ENCODE measurements around the gene VWC2L.

VWC2L gene

GRCh38 chr2:214550786-214551185 lies 139.9 kb downstream of the VWC2L start:
- Histone ChIP-seq H3K27me3 (ENCODE audit: control insufficient read depth in 2 of 2, insufficient read depth in 2 of 2, low read length in 2 of 2) (no peaks in the 10 kb centered on the region), H3K9ac (ENCODE audit: low read depth in 1 of 2, low read length in 2 of 2) (no peak overlapping the region), H3K27ac (ENCODE audit: low read depth in 2 of 2, low read length in 2 of 2) (no peak overlapping the region), H3K4me1 (ENCODE audit: control insufficient read depth in 2 of 2, insufficient read depth in 2 of 2, low read length in 2 of 2) (no peaks in the 10 kb centered on the region), H3K9me3 (ENCODE audit: control insufficient read depth in 2 of 2, low read length in 2 of 2) (no peaks in the 10 kb centered on the region), H3K4me3 (ENCODE audit: low read length in 2 of 2) (no peak overlapping the region), H3K36me3 (ENCODE audit: control insufficient read depth in 2 of 2, insufficient read depth in 2 of 2, low read length in 2 of 2) (no peaks in the 10 kb centered on the region)

- no peaks in the 10 kb centered on the region for H3K4me1 ChIP-seq (ENCODE audit: control insufficient read depth in 2 of 2, insufficient read depth in 2 of 2, low read length in 2 of 2)
- H3K9ac ChIP-seq (ENCODE audit: low read depth in 1 of 2, low read length in 2 of 2), result no peak overlapping the region
- H3K4me3 ChIP-seq (ENCODE audit: low read length in 2 of 2), result no peak overlapping the region
- no peaks in the 10 kb centered on the region for H3K27me3 ChIP-seq (ENCODE audit: control insufficient read depth in 2 of 2, insufficient read depth in 2 of 2, low read length in 2 of 2)
- H3K27ac ChIP-seq (ENCODE audit: low read depth in 2 of 2, low read length in 2 of 2), result no peak overlapping the region
- no peaks in the 10 kb centered on the region for H3K36me3 ChIP-seq (ENCODE audit: control insufficient read depth in 2 of 2, insufficient read depth in 2 of 2, low read length in 2 of 2)
- H3K9me3 ChIP-seq (ENCODE audit: control insufficient read depth in 2 of 2, low read length in 2 of 2), result no peaks in the 10 kb centered on the region
Measured at GRCh38 chr2:214557884-214558283, 147.0 kb downstream of the VWC2L start.

- H3K27me3 ChIP-seq (ENCODE audit: control insufficient read depth in 2 of 2, insufficient read depth in 2 of 2, low read length in 2 of 2), result no peaks in the 10 kb centered on the region
- no peaks in the 10 kb centered on the region for H3K9me3 ChIP-seq (ENCODE audit: control insufficient read depth in 2 of 2, low read length in 2 of 2)
- no peak overlapping the region for H3K27ac ChIP-seq (ENCODE audit: low read depth in 2 of 2, low read length in 2 of 2)
- H3K36me3 ChIP-seq (ENCODE audit: control insufficient read depth in 2 of 2, insufficient read depth in 2 of 2, low read length in 2 of 2), result no peaks in the 10 kb centered on the region
- H3K4me3 ChIP-seq (ENCODE audit: low read length in 2 of 2), result no peak overlapping the region
- no peak overlapping the region for H3K9ac ChIP-seq (ENCODE audit: low read depth in 1 of 2, low read length in 2 of 2)
- no peaks in the 10 kb centered on the region for H3K4me1 ChIP-seq (ENCODE audit: control insufficient read depth in 2 of 2, insufficient read depth in 2 of 2, low read length in 2 of 2)
Measured at GRCh38 chr2:214558341-214558740, 147.5 kb downstream of the VWC2L start.

- Histone ChIP-seq H3K4me1 (ENCODE audit: control insufficient read depth in 2 of 2, insufficient read depth in 2 of 2, low read length in 2 of 2) (no peaks in the 10 kb centered on the region), H3K27ac (ENCODE audit: low read depth in 2 of 2, low read length in 2 of 2) (no peak overlapping the region), H3K27me3 (ENCODE audit: control insufficient read depth in 2 of 2, insufficient read depth in 2 of 2, low read length in 2 of 2) (no peaks in the 10 kb centered on the region)
Measured at GRCh38 chr2:214560176-214560575, 149.3 kb downstream of the VWC2L start.

GRCh38 chr2:214560618-214561190 lies 149.8 kb downstream of the VWC2L start:
- Histone ChIP-seq H3K4me1 (ENCODE audit: control insufficient read depth in 2 of 2, insufficient read depth in 2 of 2, low read length in 2 of 2) (no peaks in the 10 kb centered on the region), H3K9me3 (ENCODE audit: control insufficient read depth in 2 of 2, low read length in 2 of 2) (no peaks in the 10 kb centered on the region), H3K36me3 (ENCODE audit: control insufficient read depth in 2 of 2, insufficient read depth in 2 of 2, low read length in 2 of 2) (no peaks in the 10 kb centered on the region), H3K9ac (ENCODE audit: low read depth in 1 of 2, low read length in 2 of 2) (no peak overlapping the region), H3K4me3 (ENCODE audit: low read length in 2 of 2) (no peak overlapping the region), H3K27me3 (ENCODE audit: control insufficient read depth in 2 of 2, insufficient read depth in 2 of 2, low read length in 2 of 2) (no peaks in the 10 kb centered on the region), H3K27ac (ENCODE audit: low read depth in 2 of 2, low read length in 2 of 2) (no peak overlapping the region)

More at GRCh38 chr2:214560176-214560575, 149.3 kb downstream of the VWC2L start:
- Histone ChIP-seq H3K36me3 (ENCODE audit: control insufficient read depth in 2 of 2, insufficient read depth in 2 of 2, low read length in 2 of 2) (no peaks in the 10 kb centered on the region), H3K9me3 (ENCODE audit: control insufficient read depth in 2 of 2, low read length in 2 of 2) (no peaks in the 10 kb centered on the region), H3K9ac (ENCODE audit: low read depth in 1 of 2, low read length in 2 of 2) (no peak overlapping the region), H3K4me3 (ENCODE audit: low read length in 2 of 2) (no peak overlapping the region)

GRCh38 chr2:214565246-214565645 lies 154.4 kb downstream of the VWC2L start:
- Histone ChIP-seq H3K4me3 (ENCODE audit: low read length in 2 of 2) (no peak overlapping the region), H3K9ac (ENCODE audit: low read depth in 1 of 2, low read length in 2 of 2) (no peak overlapping the region), H3K4me1 (ENCODE audit: control insufficient read depth in 2 of 2, insufficient read depth in 2 of 2, low read length in 2 of 2) (peaks cover 0 to 7% of the 10 kb centered on the region in 2 donors), H3K27me3 (ENCODE audit: control insufficient read depth in 2 of 2, insufficient read depth in 2 of 2, low read length in 2 of 2) (no peaks in the 10 kb centered on the region), H3K36me3 (ENCODE audit: control insufficient read depth in 2 of 2, insufficient read depth in 2 of 2, low read length in 2 of 2) (no peaks in the 10 kb centered on the region), H3K9me3 (ENCODE audit: control insufficient read depth in 2 of 2, low read length in 2 of 2) (no peaks in the 10 kb centered on the region), H3K27ac (ENCODE audit: low read depth in 2 of 2, low read length in 2 of 2) (no peak overlapping the region)

GRCh38 chr2:214566457-214566856 lies 155.6 kb downstream of the VWC2L start:
- Histone ChIP-seq H3K4me3 (ENCODE audit: low read length in 2 of 2) (no peak overlapping the region), H3K27ac (ENCODE audit: low read depth in 2 of 2, low read length in 2 of 2) (no peak overlapping the region), H3K9ac (ENCODE audit: low read depth in 1 of 2, low read length in 2 of 2) (no peak overlapping the region), H3K4me1 (ENCODE audit: control insufficient read depth in 2 of 2, insufficient read depth in 2 of 2, low read length in 2 of 2) (peaks cover 0 to 7% of the 10 kb centered on the region in 2 donors), H3K36me3 (ENCODE audit: control insufficient read depth in 2 of 2, insufficient read depth in 2 of 2, low read length in 2 of 2) (no peaks in the 10 kb centered on the region), H3K9me3 (ENCODE audit: control insufficient read depth in 2 of 2, low read length in 2 of 2) (no peaks in the 10 kb centered on the region), H3K27me3 (ENCODE audit: control insufficient read depth in 2 of 2, insufficient read depth in 2 of 2, low read length in 2 of 2) (no peaks in the 10 kb centered on the region)

GRCh38 chr2:214569419-214570035 lies 158.7 kb downstream of the VWC2L start:
- H3K4me3 ChIP-seq (ENCODE audit: low read length in 2 of 2), result no peak overlapping the region
- peaks cover 0 to 7% of the 10 kb centered on the region in 2 donors for H3K4me1 ChIP-seq (ENCODE audit: control insufficient read depth in 2 of 2, insufficient read depth in 2 of 2, low read length in 2 of 2)
- no peak overlapping the region for H3K9ac ChIP-seq (ENCODE audit: low read depth in 1 of 2, low read length in 2 of 2)
- H3K36me3 ChIP-seq (ENCODE audit: control insufficient read depth in 2 of 2, insufficient read depth in 2 of 2, low read length in 2 of 2), result no peaks in the 10 kb centered on the region
- H3K9me3 ChIP-seq (ENCODE audit: control insufficient read depth in 2 of 2, low read length in 2 of 2), result no peaks in the 10 kb centered on the region
- no peak overlapping the region for H3K27ac ChIP-seq (ENCODE audit: low read depth in 2 of 2, low read length in 2 of 2)
- no peaks in the 10 kb centered on the region for H3K27me3 ChIP-seq (ENCODE audit: control insufficient read depth in 2 of 2, insufficient read depth in 2 of 2, low read length in 2 of 2)

- Histone ChIP-seq H3K9ac (ENCODE audit: low read depth in 1 of 2, low read length in 2 of 2) (no peak overlapping the region), H3K36me3 (ENCODE audit: control insufficient read depth in 2 of 2, insufficient read depth in 2 of 2, low read length in 2 of 2) (no peaks in the 10 kb centered on the region), H3K4me3 (ENCODE audit: low read length in 2 of 2) (no peak overlapping the region), H3K27ac (ENCODE audit: low read depth in 2 of 2, low read length in 2 of 2) (no peak overlapping the region), H3K27me3 (ENCODE audit: control insufficient read depth in 2 of 2, insufficient read depth in 2 of 2, low read length in 2 of 2) (no peaks in the 10 kb centered on the region), H3K4me1 (ENCODE audit: control insufficient read depth in 2 of 2, insufficient read depth in 2 of 2, low read length in 2 of 2) (peaks cover 0 to 5% of the 10 kb centered on the region in 2 donors), H3K9me3 (ENCODE audit: control insufficient read depth in 2 of 2, low read length in 2 of 2) (no peaks in the 10 kb centered on the region)
Measured at GRCh38 chr2:214574084-214574781, 163.4 kb downstream of the VWC2L start.

- Histone ChIP-seq H3K4me1 (ENCODE audit: control insufficient read depth in 2 of 2, insufficient read depth in 2 of 2, low read length in 2 of 2) (no peaks in the 10 kb centered on the region), H3K4me3 (ENCODE audit: low read length in 2 of 2) (no peak overlapping the region), H3K27ac (ENCODE audit: low read depth in 2 of 2, low read length in 2 of 2) (no peak overlapping the region), H3K27me3 (ENCODE audit: control insufficient read depth in 2 of 2, insufficient read depth in 2 of 2, low read length in 2 of 2) (no peaks in the 10 kb centered on the region), H3K9ac (ENCODE audit: low read depth in 1 of 2, low read length in 2 of 2) (no peak overlapping the region), H3K9me3 (ENCODE audit: control insufficient read depth in 2 of 2, low read length in 2 of 2) (no peaks in the 10 kb centered on the region), H3K36me3 (ENCODE audit: control insufficient read depth in 2 of 2, insufficient read depth in 2 of 2, low read length in 2 of 2) (no peaks in the 10 kb centered on the region)
Measured at GRCh38 chr2:214575030-214575429, 164.2 kb downstream of the VWC2L start.
